HepG2 (cell line): ENCODE data around the gene SERPINB1. TPM values are rescaled to one million over a fixed set of nuclear protein-coding genes. Genes with fewer than 3 reads are reported as not detected.

Source experiments
- AHR ChIP-seq: IDR thresholded peaks from 2 replicates; pipeline ENCODE4 v1.6.1; 2018; ENCODE audit warnings: missing genetic modification reagents, missing compliant biosample characterization
- ARHGAP35 ChIP-seq: sonication (generic); formaldehyde crosslinking; IDR thresholded peaks from 2 replicates; pipeline ENCODE4 v1.9.0; 2022; ENCODE audit warnings: mild to moderate bottlenecking, inconsistent platforms, moderate library complexity, missing genetic modification reagents, borderline replicate concordance
- ARNT2 ChIP-seq: sonication (generic); formaldehyde crosslinking; IDR thresholded peaks from 2 replicates; pipeline ENCODE4 v1.8.0; 2022; ENCODE audit warnings: mild to moderate bottlenecking, low read depth, missing genetic modification reagents, moderate library complexity
- CCAR2 ChIP-seq: fragments of 200-400 bp; formaldehyde crosslinking; optimal IDR thresholded peaks from 2 replicates; pipeline ENCODE3; 2018; ENCODE audit warnings: low read depth, mild to moderate bottlenecking, low read length, moderate library complexity
- CREBL2 ChIP-seq: sonication (generic); formaldehyde crosslinking; IDR thresholded peaks from 2 replicates; pipeline ENCODE4 v1.8.1; 2023; ENCODE audit warnings: missing genetic modification reagents, mild to moderate bottlenecking, borderline replicate concordance
- EEA1 ChIP-seq: sonication (generic); formaldehyde crosslinking; IDR thresholded peaks from 2 replicates; pipeline ENCODE4 v1.5.1; 2020; ENCODE audit warnings: mild to moderate bottlenecking, missing genetic modification reagents, borderline replicate concordance
- EP300 ChIP-seq, 3 experiments: sonication (generic) in 1 of 3; formaldehyde crosslinking in 1 of 3; IDR thresholded peaks; 2 replicates each; pipeline versions ENCODE4 v1.5.1 to v1.6.1; 2011 to 2020; ENCODE audit warnings: low read depth in 2 of 3, low read length in 2 of 3, borderline replicate concordance in 1 of 3, improper control_type of control experiment in 1 of 3, mild to moderate bottlenecking in 1 of 3, missing genetic modification reagents in 1 of 3, moderate library complexity in 1 of 3
- LCORL ChIP-seq, 2 experiments: fragments of 450-650 bp in 1 of 2; sonication (generic) in 1 of 2; formaldehyde crosslinking in 1 of 2; IDR thresholded peaks; 2 replicates each; pipeline versions ENCODE4 v1.5.0 to v1.6.1; 2017 to 2020; ENCODE audit warnings: antibody characterized with exemption in 1 of 2, missing genetic modification reagents in 1 of 2
- MZF1 ChIP-seq: sonication (generic); formaldehyde crosslinking; IDR thresholded peaks from 2 replicates; pipeline ENCODE4 v1.8.1; 2023; ENCODE audit warnings: mild to moderate bottlenecking, missing genetic modification reagents, borderline replicate concordance
- NPAS2 ChIP-seq: sonication (generic); formaldehyde crosslinking; IDR thresholded peaks from 2 replicates; pipeline ENCODE4 v1.8.0; 2022; ENCODE audit warnings: mild to moderate bottlenecking, missing genetic modification reagents, borderline replicate concordance
- ZMYM3 ChIP-seq: sonication (generic); formaldehyde crosslinking; IDR thresholded peaks from 2 replicates; pipeline ENCODE4 v1.5.1; 2020; ENCODE audit warnings: mild to moderate bottlenecking, missing genetic modification reagents
- ZNF30 ChIP-seq: sonication (generic); formaldehyde crosslinking; IDR thresholded peaks from 2 replicates; pipeline ENCODE4 v1.5.0; 2020; ENCODE audit warnings: mild to moderate bottlenecking, missing genetic modification reagents
- ZNF597 ChIP-seq: sonication (generic); formaldehyde crosslinking; IDR thresholded peaks from 2 replicates; pipeline ENCODE4 v1.5.0; 2020; ENCODE audit warnings: missing genetic modification reagents
- ZNF737 ChIP-seq: sonication (generic); formaldehyde crosslinking; IDR thresholded peaks from 2 replicates; pipeline ENCODE4 v1.5.0; 2020; ENCODE audit warnings: missing genetic modification reagents, mild to moderate bottlenecking, borderline replicate concordance
- polyA plus RNA-seq, 8 experiments: library from polyadenylated mRNA; depleted of rRNA in 3 of 8; stranded (reverse) in 7 of 8; unstranded in 1 of 8; fragments of >200 nt; fragmentation: Illumina TruSeq in 4 of 8; extraction: Trizol in 4 of 8; gene quantifications; 2 replicates each; pipeline versions ENCODE4 v1.2.1 to v1.2.3, GENCODE V29; 2011 to 2016; ENCODE audit warnings: low read depth in 4 of 8, missing spikeins in 1 of 8, mixed read lengths in 1 of 8; ENCODE audit not compliant: insufficient read depth in 1 of 8
- total RNA-seq, 5 experiments: library from RNA; depleted of rRNA; stranded (reverse); fragments of >200 nt; fragmentation: Illumina TruSeq; extraction: Trizol; gene quantifications; 2 replicates each; pipeline ENCODE4 v1.2.3, GENCODE V29; 2016; ENCODE audit warnings: low read depth in 1 of 5
- TF ChIP-seq, protein P1 (sequence below): sonication (generic); formaldehyde crosslinking; IDR thresholded peaks from 2 replicates; pipeline ENCODE4 v1.4.0; 2020; ENCODE audit warnings: missing genetic modification reagents
- TF ChIP-seq, protein P2 (sequence below): sonication (generic); formaldehyde crosslinking; IDR thresholded peaks from 2 replicates; pipeline ENCODE4 v1.4.0; 2020; ENCODE audit warnings: missing genetic modification reagents
- TF ChIP-seq, protein P3 (sequence below): IDR thresholded peaks from 2 replicates; pipeline ENCODE4 v1.6.1; 2018; ENCODE audit warnings: missing genetic modification reagents
- TF ChIP-seq, protein P4 (sequence below): sonication (generic); formaldehyde crosslinking; conservative IDR thresholded peaks from 2 replicates; pipeline ENCODE4 v1.4.0; 2020; ENCODE audit warnings: missing genetic modification reagents

Gene SERPINB1
- total and polyA plus RNA-seq, 2 of the 13 experiments (the other 11 are each of a cell fraction or from before 2014, with no cell fraction given) = 41.4 to 60.5 TPM

- TF ChIP-seq ZNF30 (CRISPR knock-in tag) = 0 out of 2 replicates have a peak, but pooled peaks have one; percentile 84
- TF ChIP-seq, protein P1, sequence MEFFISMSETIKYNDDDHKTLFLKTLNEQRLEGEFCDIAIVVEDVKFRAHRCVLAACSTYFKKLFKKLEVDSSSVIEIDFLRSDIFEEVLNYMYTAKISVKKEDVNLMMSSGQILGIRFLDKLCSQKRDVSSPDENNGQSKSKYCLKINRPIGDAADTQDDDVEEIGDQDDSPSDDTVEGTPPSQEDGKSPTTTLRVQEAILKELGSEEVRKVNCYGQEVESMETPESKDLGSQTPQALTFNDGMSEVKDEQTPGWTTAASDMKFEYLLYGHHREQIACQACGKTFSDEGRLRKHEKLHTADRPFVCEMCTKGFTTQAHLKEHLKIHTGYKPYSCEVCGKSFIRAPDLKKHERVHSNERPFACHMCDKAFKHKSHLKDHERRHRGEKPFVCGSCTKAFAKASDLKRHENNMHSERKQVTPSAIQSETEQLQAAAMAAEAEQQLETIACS (CRISPR knock-in tag) = no peak; the same call in 1 of the 2 replicates
- TF ChIP-seq, protein P2, sequence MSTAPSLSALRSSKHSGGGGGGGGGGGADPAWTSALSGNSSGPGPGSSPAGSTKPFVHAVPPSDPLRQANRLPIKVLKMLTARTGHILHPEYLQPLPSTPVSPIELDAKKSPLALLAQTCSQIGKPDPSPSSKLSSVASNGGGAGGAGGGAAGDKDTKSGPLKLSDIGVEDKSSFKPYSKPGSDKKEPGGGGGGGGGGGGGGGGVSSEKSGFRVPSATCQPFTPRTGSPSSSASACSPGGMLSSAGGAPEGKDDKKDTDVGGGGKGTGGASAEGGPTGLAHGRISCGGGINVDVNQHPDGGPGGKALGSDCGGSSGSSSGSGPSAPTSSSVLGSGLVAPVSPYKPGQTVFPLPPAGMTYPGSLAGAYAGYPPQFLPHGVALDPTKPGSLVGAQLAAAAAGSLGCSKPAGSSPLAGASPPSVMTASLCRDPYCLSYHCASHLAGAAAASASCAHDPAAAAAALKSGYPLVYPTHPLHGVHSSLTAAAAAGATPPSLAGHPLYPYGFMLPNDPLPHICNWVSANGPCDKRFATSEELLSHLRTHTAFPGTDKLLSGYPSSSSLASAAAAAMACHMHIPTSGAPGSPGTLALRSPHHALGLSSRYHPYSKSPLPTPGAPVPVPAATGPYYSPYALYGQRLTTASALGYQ (CRISPR knock-in tag) = no peak
- TF ChIP-seq, protein P3, sequence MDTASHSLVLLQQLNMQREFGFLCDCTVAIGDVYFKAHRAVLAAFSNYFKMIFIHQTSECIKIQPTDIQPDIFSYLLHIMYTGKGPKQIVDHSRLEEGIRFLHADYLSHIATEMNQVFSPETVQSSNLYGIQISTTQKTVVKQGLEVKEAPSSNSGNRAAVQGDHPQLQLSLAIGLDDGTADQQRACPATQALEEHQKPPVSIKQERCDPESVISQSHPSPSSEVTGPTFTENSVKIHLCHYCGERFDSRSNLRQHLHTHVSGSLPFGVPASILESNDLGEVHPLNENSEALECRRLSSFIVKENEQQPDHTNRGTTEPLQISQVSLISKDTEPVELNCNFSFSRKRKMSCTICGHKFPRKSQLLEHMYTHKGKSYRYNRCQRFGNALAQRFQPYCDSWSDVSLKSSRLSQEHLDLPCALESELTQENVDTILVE (CRISPR knock-in tag) = no peak
- no peak for TF ChIP-seq EEA1 (CRISPR knock-in tag)
- no peak for TF ChIP-seq ZNF597
- TF ChIP-seq, protein P4, sequence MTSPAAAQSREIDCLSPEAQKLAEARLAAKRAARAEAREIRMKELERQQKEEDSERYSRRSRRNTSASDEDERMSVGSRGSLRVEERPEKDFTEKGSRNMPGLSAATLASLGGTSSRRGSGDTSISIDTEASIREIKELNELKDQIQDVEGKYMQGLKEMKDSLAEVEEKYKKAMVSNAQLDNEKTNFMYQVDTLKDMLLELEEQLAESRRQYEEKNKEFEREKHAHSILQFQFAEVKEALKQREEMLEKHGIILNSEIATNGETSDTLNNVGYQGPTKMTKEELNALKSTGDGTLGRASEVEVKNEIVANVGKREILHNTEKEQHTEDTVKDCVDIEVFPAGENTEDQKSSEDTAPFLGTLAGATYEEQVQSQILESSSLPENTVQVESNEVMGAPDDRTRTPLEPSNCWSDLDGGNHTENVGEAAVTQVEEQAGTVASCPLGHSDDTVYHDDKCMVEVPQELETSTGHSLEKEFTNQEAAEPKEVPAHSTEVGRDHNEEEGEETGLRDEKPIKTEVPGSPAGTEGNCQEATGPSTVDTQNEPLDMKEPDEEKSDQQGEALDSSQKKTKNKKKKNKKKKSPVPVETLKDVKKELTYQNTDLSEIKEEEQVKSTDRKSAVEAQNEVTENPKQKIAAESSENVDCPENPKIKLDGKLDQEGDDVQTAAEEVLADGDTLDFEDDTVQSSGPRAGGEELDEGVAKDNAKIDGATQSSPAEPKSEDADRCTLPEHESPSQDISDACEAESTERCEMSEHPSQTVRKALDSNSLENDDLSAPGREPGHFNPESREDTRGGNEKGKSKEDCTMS (CRISPR knock-in tag) = no peak
- TF ChIP-seq ARHGAP35 (CRISPR knock-in tag) = no peak
- no peak for TF ChIP-seq ZNF737 (CRISPR knock-in tag)
- peak in 1 of 2 experiments; percentile 65; a peak in 2 of 4 replicates for TF ChIP-seq EP300 (IDR thresholded peaks at IDR 0.05; ENCODE audit: low read depth in 2 of 2, low read length in 2 of 2)
- TF ChIP-seq EP300 (CRISPR knock-in tag; IDR thresholded peaks at IDR 0.05; ENCODE audit: borderline replicate concordance) = no peak
- no peak for TF ChIP-seq MZF1 (CRISPR knock-in tag)
- TF ChIP-seq CCAR2 = no peak
- no peak for TF ChIP-seq ARNT2 (CRISPR knock-in tag)
- no peak for TF ChIP-seq NPAS2 (CRISPR knock-in tag)
- no peak for TF ChIP-seq CREBL2 (CRISPR knock-in tag)
- no peak for TF ChIP-seq LCORL (IDR thresholded peaks at IDR 0.05)
- TF ChIP-seq LCORL (CRISPR knock-in tag; IDR thresholded peaks at IDR 0.05) = peak; percentile 46; the same call in 1 of the 2 replicates
- 0 out of 2 replicates have a peak, but pooled peaks have one; percentile 22 for TF ChIP-seq AHR (CRISPR knock-in tag)
- TF ChIP-seq ZMYM3 (CRISPR knock-in tag) = no peak
Measured at GRCh38 chr6:2877057-2877882, 35.6 kb upstream of the SERPINB1 start (continued).
